Neural cell (in vitro differentiated cells): Measurements from ENCODE around the gene HDAC1. TPM values are rescaled to one million over a fixed set of nuclear protein-coding genes. Genes with fewer than 3 reads are reported as not detected.

Source experiments
- H2AFZ ChIP-seq: fragments of 200-600, 300-800 bp; sonication (generic), shearing (Covaris generic); 2 replicates; pipeline ENCODE4 v1.6.0; 2014; ENCODE audit warnings: low read depth, mild to moderate bottlenecking, antibody characterized with exemption, low read length, moderate library complexity
- H3F3A ChIP-seq: fragments of 200-600 bp; shearing (Covaris generic); 2 replicates; pipeline ENCODE4 v1.6.1; 2016; ENCODE audit warnings: mild to moderate bottlenecking, moderate library complexity, mixed read lengths, antibody characterized with exemption, low read length; ENCODE audit not compliant: insufficient read depth, poor library complexity, severe bottlenecking
- H3K27ac ChIP-seq: fragments of 200-600, 300-800 bp; sonication (generic), shearing (Covaris generic); 2 replicates; pipeline ENCODE4 v1.5.1; 2014; ENCODE audit warnings: mild to moderate bottlenecking, low read length, moderate library complexity
- H3K27me3 ChIP-seq: fragments of 300-800, 200-600 bp; sonication (generic), shearing (Covaris generic); 2 replicates; pipeline ENCODE4 v1.6.0; 2014; ENCODE audit warnings: mild to moderate bottlenecking, low read depth, low read length, moderate library complexity; ENCODE audit not compliant: insufficient read depth
- H3K36me3 ChIP-seq: fragments of 300-800, 200-600 bp; sonication (generic), shearing (Covaris generic); 2 replicates; pipeline ENCODE4 v1.5.1; 2014; ENCODE audit warnings: mild to moderate bottlenecking, antibody characterized with exemption, low read length, moderate library complexity; ENCODE audit not compliant: insufficient read depth
- H3K4me2 ChIP-seq: fragments of 300-800, 200-600 bp; sonication (generic), shearing (Covaris generic); 2 replicates; pipeline ENCODE4 v1.6.0; 2014; ENCODE audit warnings: mild to moderate bottlenecking, low read length
- H3K4me3 ChIP-seq: fragments of 300-800, 200-600 bp; sonication (generic), shearing (Covaris generic); 2 replicates; pipeline ENCODE4 v1.5.1; 2014; ENCODE audit warnings: mild to moderate bottlenecking, low read length, moderate library complexity
- H3K79me2 ChIP-seq: fragments of 200-600 bp; shearing (Covaris generic); replicated peaks from 2 replicates; pipeline ENCODE4 v1.6.0; 2014; ENCODE audit warnings: mild to moderate bottlenecking, low read length, moderate library complexity; ENCODE audit not compliant: insufficient read depth
- H3K9ac ChIP-seq: fragments of 300-800, 200-600 bp; sonication (generic), shearing (Covaris generic); 2 replicates; pipeline ENCODE4 v1.6.1; 2016; ENCODE audit warnings: mild to moderate bottlenecking, low read length, mixed read lengths
- H3K9me2 ChIP-seq: fragments of 200-600 bp; shearing (Covaris generic); 2 replicates; pipeline ENCODE4 v1.6.1; 2016; ENCODE audit warnings: mild to moderate bottlenecking, low read length, mixed read lengths; ENCODE audit not compliant: insufficient read depth
- H3K9me3 ChIP-seq: fragments of 200-600, 300-800 bp; sonication (generic), shearing (Covaris generic); 2 replicates; pipeline ENCODE4 v1.6.1; 2016; ENCODE audit warnings: mild to moderate bottlenecking, mixed run types, low read length, moderate library complexity, mixed read lengths
- H4K20me1 ChIP-seq: fragments of 200-600 bp; shearing (Covaris generic); 2 replicates; pipeline ENCODE4 v1.6.1; 2016; ENCODE audit warnings: mild to moderate bottlenecking, mixed run types; ENCODE audit not compliant: insufficient read depth
- CTCF ChIP-seq: fragments of 450-650 bp; IDR thresholded peaks from 2 replicates; pipeline ENCODE4 v1.5.1; 2014; ENCODE audit warnings: antibody characterized with exemption, mild to moderate bottlenecking, moderate library complexity; ENCODE audit not compliant: poor library complexity, severe bottlenecking
- EP300 ChIP-seq: fragments of 450-650 bp; conservative IDR thresholded peaks from 2 replicates; pipeline ENCODE4 v1.6.1; 2014; ENCODE audit warnings: antibody characterized with exemption, mild to moderate bottlenecking, moderate library complexity; ENCODE audit not compliant: poor library complexity, severe bottlenecking
- EZH2 ChIP-seq: fragments of 200-600, 300-800 bp; shearing (Covaris generic), sonication (generic); IDR thresholded peaks from 2 replicates; pipeline ENCODE4 v1.6.1; 2014; ENCODE audit warnings: antibody characterized with exemption, low read length, borderline replicate concordance, mild to moderate bottlenecking; ENCODE audit not compliant: insufficient read depth, poor library complexity, severe bottlenecking
- MXI1 ChIP-seq: fragments of 450-650 bp; conservative IDR thresholded peaks from 2 replicates; pipeline ENCODE4 v1.6.1; 2014; ENCODE audit warnings: antibody characterized with exemption, mild to moderate bottlenecking; ENCODE audit not compliant: poor library complexity, severe bottlenecking
- POLR2AphosphoS5 ChIP-seq: IDR thresholded peaks from 2 replicates; pipeline ENCODE4 v1.6.1; 2012
- RAD21 ChIP-seq: fragments of 450-650 bp; conservative IDR thresholded peaks from 2 replicates; pipeline ENCODE4 v1.6.1; 2014; ENCODE audit warnings: antibody characterized with exemption, mild to moderate bottlenecking, moderate library complexity
- SMC3 ChIP-seq: fragments of 450-650 bp; conservative IDR thresholded peaks from 2 replicates; pipeline ENCODE4 v1.6.1; 2014; ENCODE audit warnings: antibody characterized with exemption, mild to moderate bottlenecking, moderate library complexity; ENCODE audit not compliant: poor library complexity
- TAF1 ChIP-seq: IDR thresholded peaks from 2 replicates; pipeline ENCODE4 v1.6.1; 2012; ENCODE audit warnings: low read depth
- polyA plus RNA-seq: library from polyadenylated mRNA; depleted of rRNA; stranded (reverse); fragments of >200 nt; gene quantifications from 2 replicates; pipeline ENCODE4 v1.2.3, GENCODE V29; 2014
- TF ChIP-seq, protein P1 (sequence below): IDR thresholded peaks from 2 replicates; pipeline ENCODE4 v1.6.1; 2012; ENCODE audit warnings: borderline replicate concordance

HDAC1 gene
- polyA plus RNA-seq, 1 donor from 2014 or later: 60.8 TPM

DNA sequence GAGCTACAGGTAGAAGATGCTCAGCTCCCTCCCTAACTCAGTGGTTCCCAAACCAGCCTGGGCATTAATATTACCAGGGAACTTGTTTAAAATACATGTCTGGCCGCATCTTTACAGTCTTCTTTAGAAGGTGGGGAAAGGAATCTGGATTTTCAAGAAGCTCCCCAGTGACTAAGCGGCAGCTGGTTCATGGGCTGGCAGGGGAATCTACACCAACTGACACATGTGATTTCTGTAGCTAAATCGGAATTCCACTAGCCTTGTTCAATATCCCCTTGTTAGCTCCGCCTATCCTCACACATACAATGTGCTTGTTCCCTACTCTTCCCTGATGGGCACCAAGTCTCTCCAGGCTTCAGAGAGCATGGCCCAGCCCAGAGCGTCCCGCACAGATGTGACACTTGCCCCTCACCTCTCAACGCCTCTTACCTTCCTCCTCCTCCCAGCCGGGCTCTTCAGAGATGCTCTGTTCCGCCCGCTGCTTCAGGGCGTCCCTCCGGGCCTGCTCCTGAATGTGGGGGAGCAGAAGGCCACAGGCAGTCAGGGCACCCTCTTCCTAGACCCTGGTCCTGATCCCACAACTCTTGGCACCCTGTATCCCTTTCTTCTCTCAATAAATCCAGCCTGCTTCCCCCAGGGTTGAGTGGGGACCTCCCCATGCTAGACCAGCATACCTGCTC lies 85.8 kb downstream of the HDAC1 start:
- Histone ChIP-seq H3K9me3 (no peaks in the 10 kb centered on the region), H3K36me3 (no peaks in the 10 kb centered on the region), H3K9me2 (no peaks in the 10 kb centered on the region), H3K4me3 (no peak overlapping the region), H2AFZ (no peak overlapping the region), H3K9ac (no peak overlapping the region), H3K79me2 (no peaks in the 10 kb centered on the region), H4K20me1 (no peaks in the 10 kb centered on the region), H3K4me2 (no peak overlapping the region), H3K27me3 (no peaks in the 10 kb centered on the region), H3K27ac (no peak overlapping the region), H3F3A (no peaks in the 10 kb centered on the region)
- no peak for TF ChIP-seq POLR2AphosphoS5
- TF ChIP-seq EP300: no peak
- TF ChIP-seq RAD21: no peak
- TF ChIP-seq TAF1: no peak
- TF ChIP-seq CTCF: no peak
- TF ChIP-seq, protein P1, sequence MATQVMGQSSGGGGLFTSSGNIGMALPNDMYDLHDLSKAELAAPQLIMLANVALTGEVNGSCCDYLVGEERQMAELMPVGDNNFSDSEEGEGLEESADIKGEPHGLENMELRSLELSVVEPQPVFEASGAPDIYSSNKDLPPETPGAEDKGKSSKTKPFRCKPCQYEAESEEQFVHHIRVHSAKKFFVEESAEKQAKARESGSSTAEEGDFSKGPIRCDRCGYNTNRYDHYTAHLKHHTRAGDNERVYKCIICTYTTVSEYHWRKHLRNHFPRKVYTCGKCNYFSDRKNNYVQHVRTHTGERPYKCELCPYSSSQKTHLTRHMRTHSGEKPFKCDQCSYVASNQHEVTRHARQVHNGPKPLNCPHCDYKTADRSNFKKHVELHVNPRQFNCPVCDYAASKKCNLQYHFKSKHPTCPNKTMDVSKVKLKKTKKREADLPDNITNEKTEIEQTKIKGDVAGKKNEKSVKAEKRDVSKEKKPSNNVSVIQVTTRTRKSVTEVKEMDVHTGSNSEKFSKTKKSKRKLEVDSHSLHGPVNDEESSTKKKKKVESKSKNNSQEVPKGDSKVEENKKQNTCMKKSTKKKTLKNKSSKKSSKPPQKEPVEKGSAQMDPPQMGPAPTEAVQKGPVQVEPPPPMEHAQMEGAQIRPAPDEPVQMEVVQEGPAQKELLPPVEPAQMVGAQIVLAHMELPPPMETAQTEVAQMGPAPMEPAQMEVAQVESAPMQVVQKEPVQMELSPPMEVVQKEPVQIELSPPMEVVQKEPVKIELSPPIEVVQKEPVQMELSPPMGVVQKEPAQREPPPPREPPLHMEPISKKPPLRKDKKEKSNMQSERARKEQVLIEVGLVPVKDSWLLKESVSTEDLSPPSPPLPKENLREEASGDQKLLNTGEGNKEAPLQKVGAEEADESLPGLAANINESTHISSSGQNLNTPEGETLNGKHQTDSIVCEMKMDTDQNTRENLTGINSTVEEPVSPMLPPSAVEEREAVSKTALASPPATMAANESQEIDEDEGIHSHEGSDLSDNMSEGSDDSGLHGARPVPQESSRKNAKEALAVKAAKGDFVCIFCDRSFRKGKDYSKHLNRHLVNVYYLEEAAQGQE: no peak
- TF ChIP-seq MXI1: no peak
- no peak for TF ChIP-seq SMC3

DNA sequence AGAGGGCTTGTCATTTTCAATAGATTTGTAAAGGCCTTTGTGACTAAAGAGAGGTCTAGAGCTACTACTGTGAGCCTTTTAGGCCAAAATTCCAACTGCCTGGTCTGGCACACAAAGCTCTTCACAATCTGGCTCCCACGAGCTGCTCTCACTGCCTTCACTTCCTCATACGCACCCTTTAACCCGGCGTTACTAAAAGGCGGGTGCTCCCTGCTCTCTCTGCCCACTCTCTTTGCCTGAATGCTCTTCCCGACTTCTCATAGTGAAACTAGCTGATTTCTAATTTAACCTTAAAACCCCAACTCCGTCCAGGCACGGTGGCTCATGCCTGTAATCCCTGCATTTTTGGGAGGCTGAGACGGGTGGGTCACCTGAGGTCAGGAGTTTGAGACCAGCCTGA lies 88.2 kb downstream of the HDAC1 start:
- no peaks in the 10 kb centered on the region for H3K27me3 ChIP-seq
- H3F3A ChIP-seq: no peaks in the 10 kb centered on the region
- H3K27ac ChIP-seq: no peak overlapping the region
- no peaks in the 10 kb centered on the region for H3K9me2 ChIP-seq
- TF ChIP-seq, protein P1: no peak
- no peak for TF ChIP-seq CTCF
- TF ChIP-seq MXI1: no peak
- TF ChIP-seq EZH2: no peak
- no peak for TF ChIP-seq POLR2AphosphoS5
- no peak for TF ChIP-seq SMC3
- H3K9ac ChIP-seq: no peak overlapping the region
- no peak overlapping the region for H2AFZ ChIP-seq
- H4K20me1 ChIP-seq: no peaks in the 10 kb centered on the region
- H3K36me3 ChIP-seq: no peaks in the 10 kb centered on the region
- H3K4me2 ChIP-seq: no peak overlapping the region
- H3K9me3 ChIP-seq: no peaks in the 10 kb centered on the region
- no peaks in the 10 kb centered on the region for H3K79me2 ChIP-seq
- no peak overlapping the region for H3K4me3 ChIP-seq
